GM12891 (cell line): ENCODE results near the gene GAPDH.

Experiments used
- POLR2A ChIP-seq: IDR thresholded peaks from 2 replicates; pipeline ENCODE4 v1.6.1; 2011; ENCODE audit warnings: low read depth, low read length, control low read depth
- POLR2AphosphoS5 ChIP-seq: IDR thresholded peaks from 2 replicates; pipeline ENCODE4 v1.6.1; 2011; ENCODE audit warnings: low read depth, low read length, control low read depth
- TAF1 ChIP-seq: IDR thresholded peaks from 2 replicates; pipeline ENCODE4 v1.6.1; 2011; ENCODE audit warnings: low read depth, low read length, control low read depth

DNA sequence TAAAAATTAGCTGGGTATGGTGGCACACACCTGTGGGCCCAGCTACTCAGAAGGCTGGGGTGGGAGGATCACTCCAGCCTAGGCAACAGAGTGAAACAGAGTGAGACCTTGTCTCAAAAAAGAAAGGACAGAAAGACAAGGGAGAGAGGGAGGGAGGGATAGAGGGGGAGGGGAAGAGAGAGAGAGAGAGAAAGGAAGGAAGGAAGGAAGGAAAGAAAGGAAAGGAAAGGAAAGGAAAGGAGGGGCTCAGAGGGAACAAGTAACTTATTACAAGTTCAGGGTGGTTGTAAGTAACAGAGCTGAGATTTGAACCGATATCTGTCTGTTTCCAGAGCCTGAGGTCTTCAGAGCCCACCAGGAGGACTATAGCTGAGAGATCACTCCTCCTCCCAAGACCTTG is 13.2 kb downstream of the GAPDH start:
- no peak for TF ChIP-seq POLR2A
- no peak for TF ChIP-seq POLR2AphosphoS5
- TF ChIP-seq TAF1: no peak
